HG03108 (cell line): ENCODE measurements around the gene ISCU.

Source experiments
- ATAC-seq: cut with Tn5 transposase; IDR thresholded peaks from one replicate; pipeline ENCODE4 v1.9.1; 2021; ENCODE audit warnings: moderate library complexity; ENCODE audit not compliant: unreplicated experiment

ISCU gene

GRCh38 chr12:108562348-108563135 lies at the start of gene ISCU:
ISCU (plus strand) TSS chr12:108562596; CDS start chr12:108562623, 27 bp downstream.
- peak; percentile 51 for ATAC-seq

GRCh38 chr12:108514468-108514972 lies 47.9 kb upstream of the ISCU start:
- no peak for ATAC-seq

- peak; percentile 83 for ATAC-seq
These were observed 47.2 kb upstream of the ISCU start, which contains the start of gene FICD for GRCh38 chr12:108514973-108515814. FICD (plus strand) TSS chr12:108515277; CDS start chr12:108516973, 1,696 bp downstream.

GRCh38 chr12:108515916-108516315 lies 46.5 kb upstream of the ISCU start:
- no peak for ATAC-seq

GRCh38 chr12:108516511-108517275 lies 45.7 kb upstream of the ISCU start:
- ATAC-seq = no peak

GRCh38 chr12:108517288-108518100 lies 44.9 kb upstream of the ISCU start:
- no peak for ATAC-seq

GRCh38 chr12:108518101-108518715 lies 44.2 kb upstream of the ISCU start:
- no peak for ATAC-seq

GRCh38 chr12:108518716-108519496 lies 43.5 kb upstream of the ISCU start:
- no peak for ATAC-seq

GRCh38 chr12:108519558-108519957 lies 42.8 kb upstream of the ISCU start:
- no peak for ATAC-seq

- ATAC-seq = no peak
These were observed 39.0 kb upstream of the ISCU start for GRCh38 chr12:108523365-108523764.

GRCh38 chr12:108525681-108526080 lies 36.7 kb upstream of the ISCU start:
- no peak for ATAC-seq

- no peak for ATAC-seq
These were observed 35.8 kb upstream of the ISCU start for GRCh38 chr12:108526482-108527165.

- ATAC-seq = no peak
These were observed 35.3 kb upstream of the ISCU start for GRCh38 chr12:108527166-108527496.

- ATAC-seq = no peak
These were observed 32.2 kb upstream of the ISCU start for GRCh38 chr12:108530161-108530560.

GRCh38 chr12:108531929-108532848 lies 30.2 kb upstream of the ISCU start:
- no peak for ATAC-seq

GRCh38 chr12:108538146-108538545 lies 24.2 kb upstream of the ISCU start:
- ATAC-seq = no peak

GRCh38 chr12:108538616-108539195 lies 23.7 kb upstream of the ISCU start:
- no peak for ATAC-seq
